DLD1 (cell line): ENCODE measurements around the gene ZFPM1.

Source experiments
- in situ Hi-C: cut with HindIII; loops from 2 replicates; pipeline ENCODE4 v1.10.0; 2017; ENCODE audit warnings: low sequenced_read_pairs

ZFPM1 gene

GRCh38 chr16:88549671-88550245 lies 96.7 kb downstream of the ZFPM1 start:
- in situ Hi-C loops, result loop anchor here (25.0 kb wide), 1 partner anchor 112 kb away; no protein-coding TSS in a partner anchor

- in situ Hi-C loops, result no loop called here
Measured at GRCh38 chr16:88550246-88550661, 97.2 kb downstream of the ZFPM1 start.

GRCh38 chr16:88552166-88552565 lies 99.1 kb downstream of the ZFPM1 start:
- in situ Hi-C loops, result no loop called here

- in situ Hi-C loops, result no loop called here
Measured at GRCh38 chr16:88552815-88553214, 99.7 kb downstream of the ZFPM1 start.

GRCh38 chr16:88553739-88554138 lies 100.7 kb downstream of the ZFPM1 start:
- in situ Hi-C loops, result no loop called here

GRCh38 chr16:88554711-88555264 lies 101.7 kb downstream of the ZFPM1 start:
- in situ Hi-C loops, result no loop called here

GRCh38 chr16:88556294-88556988 lies 103.4 kb downstream of the ZFPM1 start:
- in situ Hi-C loops, result no loop called here

- in situ Hi-C loops, result no loop called here
Measured at GRCh38 chr16:88558457-88559442, 105.7 kb downstream of the ZFPM1 start.

GRCh38 chr16:88560714-88561484 lies 107.8 kb downstream of the ZFPM1 start:
- in situ Hi-C loops, result no loop called here

- in situ Hi-C loops, result no loop called here
Measured at GRCh38 chr16:88561485-88562359, 108.6 kb downstream of the ZFPM1 start.

GRCh38 chr16:88566158-88566557 lies 113.1 kb downstream of the ZFPM1 start:
- in situ Hi-C loops, result no loop called here

GRCh38 chr16:88568710-88569613 lies 115.9 kb downstream of the ZFPM1 start:
- in situ Hi-C loops, result no loop called here

- in situ Hi-C loops, result no loop called here
Measured at GRCh38 chr16:88569614-88569984, 116.5 kb downstream of the ZFPM1 start.

GRCh38 chr16:88569985-88570690 lies 117.1 kb downstream of the ZFPM1 start, which contains the start of gene ZC3H18:
ZC3H18 (plus strand) TSS chr16:88570403; CDS start chr16:88577124, 6,721 bp downstream.
- in situ Hi-C loops, result no loop called here

GRCh38 chr16:88570691-88571092 lies 117.6 kb downstream of the ZFPM1 start:
- in situ Hi-C loops, result no loop called here

- in situ Hi-C loops, result no loop called here
Measured at GRCh38 chr16:88575251-88575650, 122.2 kb downstream of the ZFPM1 start.

GRCh38 chr16:88576307-88576706 lies 123.2 kb downstream of the ZFPM1 start:
- in situ Hi-C loops, result no loop called here

- in situ Hi-C loops, result no loop called here
Measured at GRCh38 chr16:88577166-88577565, 124.1 kb downstream of the ZFPM1 start.
